Activated B cell treated with CpG ODN at 0.5 μM for 24 hours (primary cell): Measurements from ENCODE around the gene RAPGEF4. TPM values are rescaled to one million over a fixed set of nuclear protein-coding genes. Genes with fewer than 3 reads are reported as not detected.

Experiments used
- ATAC-seq: fragments of 200-7000 bp; cut with Tn5 transposase; one replicate; pipeline ENCODE4 v1.10.0; 2021; ENCODE audit warnings: low read depth, mild to moderate bottlenecking, moderate library complexity
- CTCF ChIA-PET: fragments of 350-600 bp; sonication (Branson Sonifier 250); formaldehyde crosslinking; loops from one replicate; lab custom pipeline; 2021; ENCODE audit warnings: antibody characterized with exemption; lab: Charles Lee
- POLR2A ChIA-PET: fragments of 350-600 bp; sonication (Branson Sonifier 250); formaldehyde crosslinking; loops from one replicate; lab custom pipeline; 2021; ENCODE audit warnings: antibody characterized with exemption; lab: Charles Lee
- DNase-seq: peaks from one replicate; pipeline ENCODE4 v3.0.0; 2022
- H3K27ac Mint-ChIP-seq: one replicate; pipeline ENCODE4 v1.8.0; 2020; ENCODE audit warnings: mixed read lengths
- H3K27me3 Mint-ChIP-seq: one replicate; pipeline ENCODE4 v1.8.0; 2021; ENCODE audit warnings: mixed read lengths
- H3K36me3 Mint-ChIP-seq: one replicate; pipeline ENCODE4 v1.8.0; 2021; ENCODE audit warnings: low read depth, mixed read lengths
- H3K4me1 Mint-ChIP-seq: one replicate; pipeline ENCODE4 v1.8.0; 2021; ENCODE audit warnings: mixed read lengths
- H3K4me3 Mint-ChIP-seq: one replicate; pipeline ENCODE4 v1.8.0; 2020; ENCODE audit warnings: mild to moderate bottlenecking, mixed read lengths
- H3K9me3 Mint-ChIP-seq: one replicate; pipeline ENCODE4 v1.8.0; 2020; ENCODE audit warnings: mixed read lengths
- intact Hi-C: fragments of 100-400 bp; cut with micrococcal nuclease; formaldehyde crosslinking; loops from one replicate; pipeline ENCODE4 v1.15.1; 2024
- total RNA-seq: library from RNA; stranded (reverse); gene quantifications from 2 replicates; pipeline ENCODE4 v1.2.3, GENCODE V29; 2022
- TF ChIP-seq, protein P1 (sequence below): fragments of 200-600 bp; IDR thresholded peaks from one replicate; pipeline ENCODE4 v1.8.0; 2022; ENCODE audit warnings: antibody characterized with exemption, mild to moderate bottlenecking

The RAPGEF4 gene
- total RNA-seq, 1 donor from 2014 or later: not detected

GRCh38 chr2:173021939-173022371 lies 286.3 kb downstream of the RAPGEF4 start:
- H3K27me3 Mint-ChIP-seq: peaks cover 3% of the 10 kb centered on the region
- TF ChIP-seq, protein P1, sequence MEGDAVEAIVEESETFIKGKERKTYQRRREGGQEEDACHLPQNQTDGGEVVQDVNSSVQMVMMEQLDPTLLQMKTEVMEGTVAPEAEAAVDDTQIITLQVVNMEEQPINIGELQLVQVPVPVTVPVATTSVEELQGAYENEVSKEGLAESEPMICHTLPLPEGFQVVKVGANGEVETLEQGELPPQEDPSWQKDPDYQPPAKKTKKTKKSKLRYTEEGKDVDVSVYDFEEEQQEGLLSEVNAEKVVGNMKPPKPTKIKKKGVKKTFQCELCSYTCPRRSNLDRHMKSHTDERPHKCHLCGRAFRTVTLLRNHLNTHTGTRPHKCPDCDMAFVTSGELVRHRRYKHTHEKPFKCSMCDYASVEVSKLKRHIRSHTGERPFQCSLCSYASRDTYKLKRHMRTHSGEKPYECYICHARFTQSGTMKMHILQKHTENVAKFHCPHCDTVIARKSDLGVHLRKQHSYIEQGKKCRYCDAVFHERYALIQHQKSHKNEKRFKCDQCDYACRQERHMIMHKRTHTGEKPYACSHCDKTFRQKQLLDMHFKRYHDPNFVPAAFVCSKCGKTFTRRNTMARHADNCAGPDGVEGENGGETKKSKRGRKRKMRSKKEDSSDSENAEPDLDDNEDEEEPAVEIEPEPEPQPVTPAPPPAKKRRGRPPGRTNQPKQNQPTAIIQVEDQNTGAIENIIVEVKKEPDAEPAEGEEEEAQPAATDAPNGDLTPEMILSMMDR: no peak
- H3K4me3 Mint-ChIP-seq: no peak overlapping the region
- no peak overlapping the region for H3K27ac Mint-ChIP-seq
- no peaks in the 10 kb centered on the region for H3K9me3 Mint-ChIP-seq
- POLR2A ChIA-PET: no interaction called here
- no peak for DNase-seq
- H3K4me1 Mint-ChIP-seq: no peaks in the 10 kb centered on the region
- H3K36me3 Mint-ChIP-seq: no peaks in the 10 kb centered on the region
- intact Hi-C loops: no loop called here
- CTCF ChIA-PET: no interaction called here
- no peak for ATAC-seq

- DNase-seq (no peak), ATAC-seq (no peak)
- no peaks in the 10 kb centered on the region for H3K36me3 Mint-ChIP-seq
- TF ChIP-seq, protein P1: no peak
- H3K4me3 Mint-ChIP-seq: no peak overlapping the region
- intact Hi-C loops: no loop called here
- peaks cover 4% of the 10 kb centered on the region for H3K4me1 Mint-ChIP-seq
- POLR2A ChIA-PET: no interaction called here
- H3K27me3 Mint-ChIP-seq: peaks cover 7% of the 10 kb centered on the region
- CTCF ChIA-PET: interaction anchor here (9.8 kb wide), 1 partner anchor 185 kb away, joined by 188 read pairs; no protein-coding TSS in a partner anchor
- H3K27ac Mint-ChIP-seq: no peak overlapping the region
- H3K9me3 Mint-ChIP-seq: no peaks in the 10 kb centered on the region
Measured at GRCh38 chr2:173023718-173024117, 288.1 kb downstream of the RAPGEF4 start.

DNA sequence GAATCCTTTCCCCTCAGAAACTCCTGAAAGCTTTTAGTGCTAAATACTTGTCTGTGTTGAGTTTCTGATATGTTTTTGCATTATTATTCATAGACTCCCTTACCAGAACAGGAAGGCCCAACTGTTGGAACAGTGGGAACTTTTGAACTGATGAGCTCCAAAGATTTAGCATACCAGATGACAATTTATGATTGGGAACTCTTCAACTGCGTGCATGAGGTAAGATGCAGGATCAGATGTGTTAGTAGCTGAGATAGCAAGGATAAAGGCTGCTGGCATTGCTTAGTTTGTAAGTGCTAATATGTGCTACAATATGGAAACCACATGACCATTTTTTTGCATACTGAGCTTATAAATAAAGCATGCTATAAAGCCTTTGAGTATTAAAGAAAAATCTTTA lies 290.8 kb downstream of the RAPGEF4 start:
- Mint-ChIP-seq H3K36me3 (no peaks in the 10 kb centered on the region), H3K4me3 (no peak overlapping the region), H3K9me3 (no peaks in the 10 kb centered on the region), H3K27ac (no peak overlapping the region), H3K4me1 (peaks cover 4% of the 10 kb centered on the region), H3K27me3 (peaks cover 7% of the 10 kb centered on the region)
- ATAC-seq: no peak
- CTCF ChIA-PET: interaction anchor here (0.6 to 9.8 kb wide), 10 partner anchors 9 to 1321 kb away, joined by 3 to 188 read pairs (median 6); no protein-coding TSS in a partner anchor
- TF ChIP-seq, protein P1: no peak
- intact Hi-C loops: no loop called here
- DNase-seq: no peak
- POLR2A ChIA-PET: no interaction called here

GRCh38 chr2:173027181-173028128 lies 291.8 kb downstream of the RAPGEF4 start:
- intact Hi-C loops: loop anchor here (1.0 kb wide), 4 partner anchors 183 to 1318 kb away; no protein-coding TSS in a partner anchor
- TF ChIP-seq, protein P1: peak; percentile 47
- Mint-ChIP-seq H3K4me1 (peaks cover 4% of the 10 kb centered on the region), H3K4me3 (no peak overlapping the region), H3K36me3 (no peaks in the 10 kb centered on the region), H3K9me3 (no peaks in the 10 kb centered on the region), H3K27me3 (peaks cover 8% of the 10 kb centered on the region), H3K27ac (no peak overlapping the region)
- ATAC-seq (peak; percentile 67), DNase-seq (no peak)
- CTCF ChIA-PET: interaction anchor here (0.6 to 9.8 kb wide), 22 partner anchors 9 to 1320 kb away, joined by 3 to 188 read pairs (median 3); no protein-coding TSS in a partner anchor
- POLR2A ChIA-PET: interaction anchor here (0.7 kb wide), 1 partner anchor 190 kb away, joined by 3 read pairs; no protein-coding TSS in a partner anchor

GRCh38 chr2:173028141-173028540 lies 292.5 kb downstream of the RAPGEF4 start:
- Mint-ChIP-seq H3K36me3 (no peaks in the 10 kb centered on the region), H3K4me1 (peaks cover 4% of the 10 kb centered on the region), H3K27ac (no peak overlapping the region), H3K27me3 (peaks cover 9% of the 10 kb centered on the region), H3K4me3 (no peak overlapping the region), H3K9me3 (no peaks in the 10 kb centered on the region)
- CTCF ChIA-PET: interaction anchor here (0.6 to 9.8 kb wide), 19 partner anchors 8 to 1319 kb away, joined by 3 to 188 read pairs (median 4); no protein-coding TSS in a partner anchor
- intact Hi-C loops: no loop called here
- no peak for ATAC-seq
- POLR2A ChIA-PET: interaction anchor here (0.7 kb wide), 1 partner anchor 189 kb away, joined by 3 read pairs; no protein-coding TSS in a partner anchor
- DNase-seq: no peak
- TF ChIP-seq, protein P1: no peak
